GM12878 (cell line): Measurements from ENCODE around the gene MOGAT2. TPM values are rescaled to one million over a fixed set of nuclear protein-coding genes. Genes with fewer than 3 reads are reported as not detected.

Experiments
- HCFC1 ChIP-seq: fragments of 150-350 bp; IDR thresholded peaks from 2 replicates; pipeline ENCODE4 v1.6.1; 2014; ENCODE audit warnings: low read length
- IRF4 ChIP-seq: IDR thresholded peaks from 2 replicates; pipeline ENCODE4 v1.6.1; 2011; ENCODE audit warnings: low read depth, low read length
- MEF2B ChIP-seq: fragments of 450-650 bp; IDR thresholded peaks from 2 replicates; pipeline ENCODE4 v1.6.1; 2018; ENCODE audit warnings: mild to moderate bottlenecking, moderate library complexity; ENCODE audit not compliant: partially characterized antibody, poor library complexity, severe bottlenecking
- NFYA ChIP-seq: IDR thresholded peaks from 2 replicates; pipeline ENCODE4 v1.6.1; 2011; ENCODE audit warnings: low read depth, mild to moderate bottlenecking, low read length, improper control_type of control experiment, borderline replicate concordance
- NR2C1 ChIP-seq: fragments of 450-650 bp; IDR thresholded peaks from 2 replicates; pipeline ENCODE4 v1.6.1; 2017; ENCODE audit warnings: antibody characterized with exemption, mild to moderate bottlenecking, moderate library complexity
- POLR2AphosphoS2 ChIP-seq: IDR thresholded peaks from 2 replicates; pipeline ENCODE4 v1.6.1; 2011; ENCODE audit warnings: low read depth, mild to moderate bottlenecking, low read length, improper control_type of control experiment, moderate library complexity
- POLR2AphosphoS5 ChIP-seq: IDR thresholded peaks from 2 replicates; pipeline ENCODE4 v1.6.1; 2011; ENCODE audit warnings: mild to moderate bottlenecking, low read length, inconsistent platforms
- SMC3 ChIP-seq: IDR thresholded peaks from 2 replicates; pipeline ENCODE4 v1.6.1; 2011; ENCODE audit warnings: low read length, improper control_type of control experiment, borderline replicate concordance
- SPI1 ChIP-seq: IDR thresholded peaks from 2 replicates; pipeline ENCODE4 v1.6.1; 2011; ENCODE audit warnings: low read depth, mild to moderate bottlenecking, low read length, moderate library complexity, borderline replicate concordance; ENCODE audit not compliant: insufficient read depth
- TARDBP ChIP-seq: IDR thresholded peaks from 2 replicates; pipeline ENCODE4 v1.6.1; 2016; ENCODE audit warnings: borderline replicate concordance
- YY1 ChIP-seq: IDR thresholded peaks from 2 replicates; pipeline ENCODE4 v1.6.1; 2011; ENCODE audit warnings: low read depth, mild to moderate bottlenecking, low read length
- ZNF622 ChIP-seq: fragments of 450-650 bp; IDR thresholded peaks from 2 replicates; pipeline ENCODE4 v1.6.1; 2017; ENCODE audit warnings: mild to moderate bottlenecking, inconsistent platforms
- polyA plus RNA-seq, 11 experiments: library from polyadenylated mRNA; depleted of rRNA in 4 of 11; unstranded in 6 of 11; stranded (reverse) in 5 of 11; fragments of >200 nt; fragmentation: Nextera tagmentation in 4 of 11; fragmentation: Illumina TruSeq in 1 of 11; extraction: Ambion mirVana in 4 of 11; extraction: Trizol in 1 of 11; gene quantifications; 1 replicate in 1 of 11; 2 replicates in 10 of 11; pipeline versions ENCODE4 v1.2.1 to v1.2.3, GENCODE V29; 2011 to 2016; ENCODE audit warnings: inconsistent platforms in 2 of 11, missing spikeins in 2 of 11, low read depth in 1 of 11
- total RNA-seq, 4 experiments: library from RNA; depleted of rRNA in 3 of 4; stranded (reverse); fragments of >200 nt in 3 of 4; fragmentation: Illumina TruSeq in 1 of 4; extraction: Trizol in 1 of 4; gene quantifications; 2 replicates each; pipeline versions ENCODE4 v1.2.1 to v1.2.3, GENCODE V29; 2013 to 2021
- TF ChIP-seq, protein P1 (sequence below): fragments of 450-650 bp; IDR thresholded peaks from 2 replicates; pipeline ENCODE4 v1.6.1; 2017; ENCODE audit warnings: mild to moderate bottlenecking, moderate library complexity
- TF ChIP-seq, protein P2 (sequence below): fragments of 450-650 bp; IDR thresholded peaks from 2 replicates; pipeline ENCODE4 v1.6.1; 2017; ENCODE audit warnings: mild to moderate bottlenecking, moderate library complexity
- TF ChIP-seq, protein P3 (sequence below): fragments of 450-650 bp; formaldehyde crosslinking; IDR thresholded peaks from 2 replicates; pipeline ENCODE4 v1.4.0; 2022; ENCODE audit warnings: mild to moderate bottlenecking, moderate library complexity
- TF ChIP-seq, protein P4 (sequence below): fragments of 450-650 bp; conservative IDR thresholded peaks from 2 replicates; pipeline ENCODE4 v1.6.1; 2017; ENCODE audit warnings: mild to moderate bottlenecking, moderate library complexity

Gene MOGAT2
- total and polyA plus RNA-seq, 10 of the 15 experiments (the other 5 are each of a cell fraction or from before 2014, with no cell fraction given): 0.15 to 0.45 (median 0.22) TPM; not detected in 1

DNA sequence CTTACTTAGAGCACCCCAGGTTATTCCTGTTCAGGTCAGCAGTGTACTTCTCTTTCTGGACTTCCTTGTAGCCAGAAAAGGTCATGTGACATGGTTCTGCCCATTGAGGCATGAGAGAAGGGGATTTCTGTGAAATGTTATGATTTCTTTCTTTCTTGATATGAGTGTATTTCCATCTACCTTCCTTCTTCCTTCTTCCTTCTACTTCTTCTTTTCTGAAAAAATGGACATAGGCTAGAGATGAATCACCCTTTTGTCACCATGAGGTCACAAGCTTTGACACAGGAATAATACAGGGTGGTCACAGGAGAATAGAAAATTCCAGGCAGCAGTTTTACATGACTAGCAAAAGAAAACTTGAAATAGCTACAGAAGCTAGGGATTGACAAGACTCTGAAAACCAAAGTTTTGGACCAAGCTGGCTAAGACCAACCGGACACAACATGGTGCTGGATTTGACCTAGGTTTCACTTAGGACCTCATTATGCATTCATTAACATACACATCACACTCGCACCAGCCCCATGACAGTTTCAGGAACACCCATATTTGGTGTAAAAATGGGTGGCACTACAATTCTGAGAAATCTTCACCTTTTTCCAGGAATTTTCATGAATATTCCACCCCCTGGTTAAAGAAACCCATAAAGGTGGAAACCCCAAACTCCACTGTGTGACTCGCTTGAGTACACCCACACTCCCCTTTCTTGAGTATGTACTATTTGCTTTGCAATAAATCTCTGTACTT is 27.6 kb upstream of the MOGAT2 start (continued):
- TF ChIP-seq, protein P1, sequence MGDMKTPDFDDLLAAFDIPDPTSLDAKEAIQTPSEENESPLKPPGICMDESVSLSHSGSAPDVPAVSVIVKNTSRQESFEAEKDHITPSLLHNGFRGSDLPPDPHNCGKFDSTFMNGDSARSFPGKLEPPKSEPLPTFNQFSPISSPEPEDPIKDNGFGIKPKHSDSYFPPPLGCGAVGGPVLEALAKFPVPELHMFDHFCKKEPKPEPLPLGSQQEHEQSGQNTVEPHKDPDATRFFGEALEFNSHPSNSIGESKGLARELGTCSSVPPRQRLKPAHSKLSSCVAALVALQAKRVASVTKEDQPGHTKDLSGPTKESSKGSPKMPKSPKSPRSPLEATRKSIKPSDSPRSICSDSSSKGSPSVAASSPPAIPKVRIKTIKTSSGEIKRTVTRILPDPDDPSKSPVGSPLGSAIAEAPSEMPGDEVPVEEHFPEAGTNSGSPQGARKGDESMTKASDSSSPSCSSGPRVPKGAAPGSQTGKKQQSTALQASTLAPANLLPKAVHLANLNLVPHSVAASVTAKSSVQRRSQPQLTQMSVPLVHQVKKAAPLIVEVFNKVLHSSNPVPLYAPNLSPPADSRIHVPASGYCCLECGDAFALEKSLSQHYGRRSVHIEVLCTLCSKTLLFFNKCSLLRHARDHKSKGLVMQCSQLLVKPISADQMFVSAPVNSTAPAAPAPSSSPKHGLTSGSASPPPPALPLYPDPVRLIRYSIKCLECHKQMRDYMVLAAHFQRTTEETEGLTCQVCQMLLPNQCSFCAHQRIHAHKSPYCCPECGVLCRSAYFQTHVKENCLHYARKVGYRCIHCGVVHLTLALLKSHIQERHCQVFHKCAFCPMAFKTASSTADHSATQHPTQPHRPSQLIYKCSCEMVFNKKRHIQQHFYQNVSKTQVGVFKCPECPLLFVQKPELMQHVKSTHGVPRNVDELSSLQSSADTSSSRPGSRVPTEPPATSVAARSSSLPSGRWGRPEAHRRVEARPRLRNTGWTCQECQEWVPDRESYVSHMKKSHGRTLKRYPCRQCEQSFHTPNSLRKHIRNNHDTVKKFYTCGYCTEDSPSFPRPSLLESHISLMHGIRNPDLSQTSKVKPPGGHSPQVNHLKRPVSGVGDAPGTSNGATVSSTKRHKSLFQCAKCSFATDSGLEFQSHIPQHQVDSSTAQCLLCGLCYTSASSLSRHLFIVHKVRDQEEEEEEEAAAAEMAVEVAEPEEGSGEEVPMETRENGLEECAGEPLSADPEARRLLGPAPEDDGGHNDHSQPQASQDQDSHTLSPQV: no peak
- TF ChIP-seq ZNF622 (no peak), MEF2B (peak; percentile 26), TARDBP (no peak), SMC3 (no peak), YY1 (no peak), NFYA (no peak), POLR2AphosphoS2 (no peak), IRF4 (peak; percentile 84), SPI1 (0 out of 2 replicates have a peak, but pooled peaks have one; percentile 15), NR2C1 (no peak), HCFC1 (no peak), POLR2AphosphoS5 (no peak)
- TF ChIP-seq, protein P2, sequence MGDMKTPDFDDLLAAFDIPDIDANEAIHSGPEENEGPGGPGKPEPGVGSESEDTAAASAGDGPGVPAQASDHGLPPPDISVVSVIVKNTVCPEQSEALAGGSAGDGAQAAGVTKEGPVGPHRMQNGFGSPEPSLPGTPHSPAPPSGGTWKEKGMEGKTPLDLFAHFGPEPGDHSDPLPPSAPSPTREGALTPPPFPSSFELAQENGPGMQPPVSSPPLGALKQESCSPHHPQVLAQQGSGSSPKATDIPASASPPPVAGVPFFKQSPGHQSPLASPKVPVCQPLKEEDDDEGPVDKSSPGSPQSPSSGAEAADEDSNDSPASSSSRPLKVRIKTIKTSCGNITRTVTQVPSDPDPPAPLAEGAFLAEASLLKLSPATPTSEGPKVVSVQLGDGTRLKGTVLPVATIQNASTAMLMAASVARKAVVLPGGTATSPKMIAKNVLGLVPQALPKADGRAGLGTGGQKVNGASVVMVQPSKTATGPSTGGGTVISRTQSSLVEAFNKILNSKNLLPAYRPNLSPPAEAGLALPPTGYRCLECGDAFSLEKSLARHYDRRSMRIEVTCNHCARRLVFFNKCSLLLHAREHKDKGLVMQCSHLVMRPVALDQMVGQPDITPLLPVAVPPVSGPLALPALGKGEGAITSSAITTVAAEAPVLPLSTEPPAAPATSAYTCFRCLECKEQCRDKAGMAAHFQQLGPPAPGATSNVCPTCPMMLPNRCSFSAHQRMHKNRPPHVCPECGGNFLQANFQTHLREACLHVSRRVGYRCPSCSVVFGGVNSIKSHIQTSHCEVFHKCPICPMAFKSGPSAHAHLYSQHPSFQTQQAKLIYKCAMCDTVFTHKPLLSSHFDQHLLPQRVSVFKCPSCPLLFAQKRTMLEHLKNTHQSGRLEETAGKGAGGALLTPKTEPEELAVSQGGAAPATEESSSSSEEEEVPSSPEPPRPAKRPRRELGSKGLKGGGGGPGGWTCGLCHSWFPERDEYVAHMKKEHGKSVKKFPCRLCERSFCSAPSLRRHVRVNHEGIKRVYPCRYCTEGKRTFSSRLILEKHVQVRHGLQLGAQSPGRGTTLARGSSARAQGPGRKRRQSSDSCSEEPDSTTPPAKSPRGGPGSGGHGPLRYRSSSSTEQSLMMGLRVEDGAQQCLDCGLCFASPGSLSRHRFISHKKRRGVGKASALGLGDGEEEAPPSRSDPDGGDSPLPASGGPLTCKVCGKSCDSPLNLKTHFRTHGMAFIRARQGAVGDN: no peak
- TF ChIP-seq, protein P3, sequence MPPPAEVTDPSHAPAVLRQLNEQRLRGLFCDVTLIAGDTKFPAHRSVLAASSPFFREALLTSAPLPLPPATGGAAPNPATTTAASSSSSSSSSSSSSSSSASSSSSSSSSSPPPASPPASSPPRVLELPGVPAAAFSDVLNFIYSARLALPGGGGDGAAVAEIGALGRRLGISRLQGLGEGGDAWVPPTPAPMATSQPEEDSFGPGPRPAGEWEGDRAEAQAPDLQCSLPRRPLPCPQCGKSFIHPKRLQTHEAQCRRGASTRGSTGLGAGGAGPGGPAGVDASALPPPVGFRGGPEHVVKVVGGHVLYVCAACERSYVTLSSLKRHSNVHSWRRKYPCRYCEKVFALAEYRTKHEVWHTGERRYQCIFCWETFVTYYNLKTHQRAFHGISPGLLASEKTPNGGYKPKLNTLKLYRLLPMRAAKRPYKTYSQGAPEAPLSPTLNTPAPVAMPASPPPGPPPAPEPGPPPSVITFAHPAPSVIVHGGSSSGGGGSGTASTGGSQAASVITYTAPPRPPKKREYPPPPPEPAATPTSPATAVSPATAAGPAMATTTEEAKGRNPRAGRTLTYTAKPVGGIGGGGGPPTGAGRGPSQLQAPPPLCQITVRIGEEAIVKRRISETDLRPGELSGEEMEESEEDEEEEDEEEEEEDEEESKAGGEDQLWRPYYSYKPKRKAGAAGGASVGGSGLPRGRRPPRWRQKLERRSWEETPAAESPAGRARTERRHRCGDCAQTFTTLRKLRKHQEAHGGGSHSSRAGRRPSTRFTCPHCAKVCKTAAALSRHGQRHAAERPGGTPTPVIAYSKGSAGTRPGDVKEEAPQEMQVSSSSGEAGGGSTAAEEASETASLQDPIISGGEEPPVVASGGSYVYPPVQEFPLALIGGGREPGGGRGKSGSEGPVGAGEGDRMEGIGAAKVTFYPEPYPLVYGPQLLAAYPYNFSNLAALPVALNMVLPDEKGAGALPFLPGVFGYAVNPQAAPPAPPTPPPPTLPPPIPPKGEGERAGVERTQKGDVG (CRISPR knock-in tag): no peak
- TF ChIP-seq, protein P4, sequence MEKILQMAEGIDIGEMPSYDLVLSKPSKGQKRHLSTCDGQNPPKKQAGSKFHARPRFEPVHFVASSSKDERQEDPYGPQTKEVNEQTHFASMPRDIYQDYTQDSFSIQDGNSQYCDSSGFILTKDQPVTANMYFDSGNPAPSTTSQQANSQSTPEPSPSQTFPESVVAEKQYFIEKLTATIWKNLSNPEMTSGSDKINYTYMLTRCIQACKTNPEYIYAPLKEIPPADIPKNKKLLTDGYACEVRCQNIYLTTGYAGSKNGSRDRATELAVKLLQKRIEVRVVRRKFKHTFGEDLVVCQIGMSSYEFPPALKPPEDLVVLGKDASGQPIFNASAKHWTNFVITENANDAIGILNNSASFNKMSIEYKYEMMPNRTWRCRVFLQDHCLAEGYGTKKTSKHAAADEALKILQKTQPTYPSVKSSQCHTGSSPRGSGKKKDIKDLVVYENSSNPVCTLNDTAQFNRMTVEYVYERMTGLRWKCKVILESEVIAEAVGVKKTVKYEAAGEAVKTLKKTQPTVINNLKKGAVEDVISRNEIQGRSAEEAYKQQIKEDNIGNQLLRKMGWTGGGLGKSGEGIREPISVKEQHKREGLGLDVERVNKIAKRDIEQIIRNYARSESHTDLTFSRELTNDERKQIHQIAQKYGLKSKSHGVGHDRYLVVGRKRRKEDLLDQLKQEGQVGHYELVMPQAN: no peak
